Medulla oblongata (tissue), 1 donor: ENCODE data around the gene IL24.
"Not testable (repeated sequence)": the region's sequence is repeated elsewhere in the genome, so short reads cannot be mapped to it uniquely, and the experiment has no call there.

Source experiments
- DNase-seq: peaks from one replicate; pipeline ENCODE4 v3.0.0-alpha.2; 2015; ENCODE audit errors: extremely low spot score

The IL24 gene

DNA sequence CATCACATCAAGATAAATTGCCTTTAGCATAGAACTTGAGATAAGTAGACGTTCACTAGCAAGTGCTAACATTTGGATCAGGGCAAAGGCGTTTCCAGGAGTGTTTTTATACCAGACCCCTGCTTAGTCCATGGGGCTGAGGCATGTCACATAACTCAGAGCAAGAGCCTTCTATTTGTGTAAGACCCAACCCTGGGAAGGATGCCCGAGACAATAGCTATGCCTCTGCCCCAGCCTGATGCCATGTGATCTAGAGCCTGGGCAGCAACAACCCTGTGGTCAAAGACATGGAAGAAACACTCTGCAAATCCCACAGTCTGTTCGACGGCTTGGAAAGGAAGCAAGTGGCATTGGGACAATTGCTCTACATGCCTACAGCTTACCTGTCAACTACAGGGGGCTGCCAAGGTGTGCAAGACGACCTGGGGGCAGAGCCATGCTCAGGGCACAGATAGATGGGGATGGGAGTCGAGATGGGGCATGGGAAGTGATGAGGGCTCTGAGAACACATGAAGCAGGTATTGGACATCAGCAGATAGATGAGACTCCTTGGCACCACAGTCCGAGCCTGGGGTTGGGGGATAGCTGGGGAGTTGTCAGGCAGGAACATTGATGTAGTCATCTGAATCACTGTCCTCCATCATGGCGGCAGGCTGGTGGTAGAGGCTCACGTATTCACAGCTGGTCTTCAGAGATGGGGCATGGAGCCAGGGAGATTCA lies 7.3 kb downstream of the IL24 start:
- DNase-seq = no peak

DNA sequence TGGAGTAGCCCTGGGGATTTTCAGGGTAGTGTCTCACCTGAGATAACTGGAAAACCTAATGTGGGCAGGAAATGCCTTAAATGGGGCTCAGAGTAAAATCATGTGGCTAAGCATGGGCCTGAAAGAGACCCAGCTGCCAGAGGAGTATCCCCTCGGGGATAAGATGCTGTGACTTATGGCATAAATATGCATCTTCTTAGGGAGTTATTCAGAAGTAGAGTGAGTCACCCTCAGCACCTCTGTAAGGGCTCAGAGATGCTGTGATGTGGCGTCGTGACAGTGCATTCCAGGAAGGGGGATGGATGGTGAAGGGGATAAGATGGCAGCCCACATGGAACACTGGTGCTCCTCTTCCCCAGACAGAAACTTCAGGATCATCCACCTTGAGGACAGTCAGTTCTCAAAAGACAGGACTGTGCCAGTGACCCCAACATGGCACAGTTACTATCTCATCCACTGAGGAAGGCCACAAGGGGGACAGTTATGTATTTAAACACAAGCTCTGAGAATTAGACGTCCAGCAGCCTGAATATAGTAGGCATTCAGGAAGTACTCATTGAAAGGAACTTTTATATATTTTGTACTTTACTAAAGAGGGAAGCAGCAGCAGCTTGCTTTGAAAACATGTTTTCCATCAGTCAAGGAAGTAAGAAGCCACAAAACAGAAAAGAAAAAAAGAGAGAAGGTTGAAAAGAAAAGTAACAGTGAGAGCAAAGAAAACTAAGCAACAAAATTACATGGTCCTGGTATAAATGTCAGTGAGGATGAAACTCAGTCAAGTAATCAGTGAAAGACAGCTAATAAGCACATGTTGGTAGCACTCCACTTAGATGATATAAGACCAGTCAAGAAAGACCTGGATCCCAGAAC lies 8.3 kb downstream of the IL24 start:
- DNase-seq = no peak

DNA sequence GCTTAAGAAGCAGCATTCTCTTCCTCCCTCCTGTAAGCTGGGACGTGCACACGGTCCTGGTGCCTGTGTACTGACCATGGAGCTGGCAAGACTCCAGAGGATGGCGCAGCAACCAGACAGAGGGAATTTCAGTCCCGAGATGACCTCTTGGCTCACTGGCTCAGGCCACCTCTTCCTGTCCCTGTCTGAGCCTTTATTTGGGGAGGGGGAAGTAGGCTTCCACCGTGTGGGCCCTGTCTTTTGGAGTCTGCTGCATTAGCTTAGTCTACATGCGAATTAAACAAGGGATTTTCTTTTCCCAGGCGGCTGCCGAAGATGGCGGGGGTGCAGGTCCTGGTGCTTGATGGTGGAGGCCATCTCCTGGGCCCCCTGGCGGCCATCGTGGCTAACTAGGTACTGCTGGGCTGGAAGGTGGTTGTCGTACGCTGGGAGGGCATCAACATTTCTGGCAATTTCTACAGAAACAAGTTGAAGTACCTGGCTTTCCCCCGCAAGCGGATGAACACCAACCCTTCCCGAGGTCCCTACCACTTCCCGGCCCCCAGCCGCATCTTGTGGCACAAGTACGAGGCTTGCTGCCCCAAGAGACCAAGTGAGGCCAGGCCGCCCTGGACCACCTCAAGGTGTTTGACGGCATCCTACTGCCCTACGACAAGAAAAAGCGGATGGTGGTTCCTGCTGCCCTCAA lies 10.2 kb downstream of the IL24 start:
- no peak for DNase-seq

DNA sequence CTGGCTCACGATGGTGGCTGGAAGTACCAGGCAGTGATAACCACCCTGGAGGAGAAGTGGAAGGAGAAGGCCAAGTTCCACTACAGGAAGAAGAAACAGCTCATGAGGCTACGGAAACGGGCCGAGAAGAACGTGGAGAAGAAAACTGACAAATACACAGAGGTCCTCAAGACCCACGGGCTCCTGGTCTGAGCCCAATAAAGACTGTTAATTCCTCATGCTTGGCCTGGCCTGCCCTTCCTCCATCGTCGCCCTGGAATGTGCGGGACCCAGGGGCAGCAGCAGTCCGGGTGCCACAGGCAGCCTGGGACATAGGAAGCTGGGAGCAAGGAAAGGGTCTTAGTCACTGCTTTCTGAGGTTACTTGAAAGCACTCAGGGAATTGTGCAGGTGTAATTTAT lies 10.8 kb downstream of the IL24 start:
- DNase-seq = no peak

DNA sequence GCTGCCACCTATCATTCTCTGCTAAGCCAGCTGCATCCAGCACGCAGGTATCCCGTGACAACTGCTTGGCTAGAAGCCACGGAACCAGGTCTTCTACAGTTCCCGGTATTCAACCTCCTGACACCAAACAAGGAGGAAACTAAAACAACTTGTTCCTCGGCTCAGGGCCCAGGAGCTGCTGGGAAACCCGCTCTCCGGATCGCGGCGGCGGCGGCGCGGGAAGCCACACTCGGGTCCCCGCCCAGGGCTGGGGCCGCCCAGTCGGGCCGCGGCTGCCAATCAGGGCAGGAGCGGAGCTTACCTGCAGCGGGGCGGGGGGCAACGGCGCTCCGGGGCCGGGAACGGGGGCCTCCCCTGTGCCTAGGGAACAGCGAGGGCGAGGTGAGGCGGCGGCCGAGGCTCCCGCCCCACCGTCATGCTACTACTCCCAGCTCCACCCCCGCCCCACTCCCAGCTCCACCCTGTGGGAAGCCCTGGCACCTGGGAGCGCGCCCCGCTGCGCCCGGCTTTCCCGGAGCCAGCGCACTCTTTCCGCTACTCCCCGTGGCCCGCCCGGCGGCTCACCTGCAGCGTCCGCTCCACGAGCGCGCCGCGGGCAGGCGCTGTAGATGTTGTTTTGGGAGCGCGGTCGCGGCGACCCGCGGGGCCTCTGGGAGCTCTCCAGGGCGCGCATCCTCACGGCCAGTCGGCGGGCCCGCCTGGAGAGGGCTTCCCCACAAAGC lies 12.1 kb downstream of the IL24 start:
- DNase-seq = no peak

DNA sequence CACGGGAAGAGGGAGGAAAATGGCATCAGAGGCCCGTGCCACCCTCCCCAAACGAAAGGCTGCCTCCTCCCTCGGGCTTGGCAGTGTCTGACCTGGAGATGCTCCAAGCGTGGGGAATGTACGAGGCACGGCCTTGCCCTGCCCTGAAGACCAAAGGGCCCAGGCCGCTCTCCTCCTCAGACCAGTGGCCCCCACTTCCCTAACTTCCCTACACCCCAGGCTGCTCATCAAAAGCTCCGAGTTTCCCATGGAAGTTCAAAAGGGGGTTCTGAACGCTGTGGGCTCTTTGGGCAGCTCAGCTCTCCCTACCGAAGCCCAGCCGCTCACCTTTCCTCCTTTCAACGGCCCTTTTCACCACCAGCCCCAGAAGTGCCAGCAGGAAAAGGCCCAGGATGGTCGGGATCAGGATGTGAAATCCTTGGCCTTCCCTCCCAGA lies 12.7 kb downstream of the IL24 start:
- DNase-seq = no peak

DNA sequence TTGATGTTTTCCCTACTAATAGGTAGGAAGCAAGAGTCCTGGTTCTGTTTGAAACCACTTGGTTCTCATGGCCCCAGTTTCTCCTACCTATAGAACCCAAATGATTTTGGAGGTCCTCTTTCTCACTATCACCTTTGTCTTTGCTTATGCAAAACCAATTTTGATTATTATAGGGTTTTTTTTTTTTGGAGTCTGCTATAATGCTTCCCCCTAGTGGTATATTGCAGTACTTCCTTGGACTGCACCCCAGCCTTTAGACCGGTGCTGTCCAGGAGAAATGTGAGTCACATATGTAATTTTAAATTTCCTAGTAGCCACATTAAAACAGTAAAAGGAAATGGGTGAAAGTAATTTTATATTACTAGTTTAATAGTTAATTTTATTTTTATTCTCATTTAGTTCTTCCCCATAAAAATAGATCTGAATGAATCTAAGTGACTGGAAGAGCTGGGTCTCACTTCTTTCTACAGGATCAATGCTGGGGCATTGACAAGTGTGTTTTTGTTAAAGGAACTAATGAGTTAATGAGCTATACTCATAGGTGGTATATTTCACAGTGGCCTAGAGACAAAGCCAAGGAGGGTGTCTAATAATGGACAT lies 13.9 kb downstream of the IL24 start:
- DNase-seq = peak; percentile 55

DNA sequence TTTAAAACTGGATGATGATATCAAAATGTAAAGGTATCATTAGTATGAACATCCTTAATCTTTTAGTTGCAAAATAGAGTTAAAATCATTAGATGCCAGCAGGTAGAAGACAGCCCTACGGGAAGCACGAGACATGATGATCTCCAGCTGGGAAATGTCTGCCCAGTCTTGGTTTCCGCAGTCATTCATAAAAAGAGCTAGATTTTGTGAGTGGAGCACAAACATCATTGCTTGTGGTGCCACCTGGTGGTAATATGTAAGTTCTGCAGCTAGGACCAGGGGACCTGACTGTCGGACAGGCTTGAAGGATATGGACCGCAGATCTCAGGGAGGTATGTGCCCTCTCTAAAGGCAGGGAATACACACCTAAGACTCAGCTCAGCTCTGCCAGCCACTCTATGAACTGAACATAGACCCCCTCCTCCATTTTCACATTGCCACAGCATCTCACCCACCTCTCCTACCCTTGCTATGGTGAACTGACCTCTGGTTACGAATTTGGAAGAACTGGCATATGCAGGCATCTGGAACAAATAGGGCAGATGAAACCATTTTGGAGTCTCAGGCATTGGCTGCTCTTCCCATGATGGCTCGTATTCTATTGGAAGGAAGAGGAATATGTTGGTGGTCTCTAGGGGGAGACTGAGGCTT lies 15.3 kb downstream of the IL24 start:
- peak; percentile 93 for DNase-seq

DNA sequence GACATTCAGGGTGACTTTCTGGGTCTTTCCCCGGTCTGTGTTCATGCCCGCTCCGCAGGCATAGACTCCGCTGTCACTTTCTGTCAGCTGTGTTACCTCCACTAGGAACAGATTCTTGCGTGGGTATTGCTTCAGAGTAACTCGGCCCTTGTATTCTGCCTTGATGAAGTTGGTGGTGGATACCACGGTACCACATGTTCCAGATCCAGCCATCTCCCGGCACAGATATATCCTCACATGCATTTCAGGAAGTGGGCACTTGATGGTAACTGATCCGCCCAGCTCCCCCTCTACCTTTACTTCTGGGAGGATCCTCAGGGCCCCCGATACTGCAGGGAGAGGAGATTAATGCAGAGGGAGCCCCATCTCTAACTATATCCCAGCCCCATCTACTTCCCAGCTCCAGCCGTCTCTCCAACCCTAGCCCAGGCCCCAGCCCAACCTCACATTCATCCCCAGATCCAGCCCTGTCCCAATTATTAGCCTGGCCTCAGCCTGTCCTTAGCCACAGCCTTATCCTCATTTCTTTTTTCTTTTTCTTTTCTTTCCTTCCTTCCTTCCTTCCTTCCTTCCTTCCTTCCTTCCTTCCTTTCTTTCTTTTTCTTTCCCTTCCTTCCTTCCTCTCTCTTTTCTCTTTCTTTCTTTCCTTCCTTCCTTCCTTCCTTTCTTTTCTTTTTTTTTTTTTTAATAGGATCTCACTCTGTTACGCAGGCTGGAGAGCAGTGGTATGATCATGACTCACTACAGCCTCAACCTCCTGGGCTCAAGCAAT lies 16.7 kb downstream of the IL24 start:
- DNase-seq = no peak

DNA sequence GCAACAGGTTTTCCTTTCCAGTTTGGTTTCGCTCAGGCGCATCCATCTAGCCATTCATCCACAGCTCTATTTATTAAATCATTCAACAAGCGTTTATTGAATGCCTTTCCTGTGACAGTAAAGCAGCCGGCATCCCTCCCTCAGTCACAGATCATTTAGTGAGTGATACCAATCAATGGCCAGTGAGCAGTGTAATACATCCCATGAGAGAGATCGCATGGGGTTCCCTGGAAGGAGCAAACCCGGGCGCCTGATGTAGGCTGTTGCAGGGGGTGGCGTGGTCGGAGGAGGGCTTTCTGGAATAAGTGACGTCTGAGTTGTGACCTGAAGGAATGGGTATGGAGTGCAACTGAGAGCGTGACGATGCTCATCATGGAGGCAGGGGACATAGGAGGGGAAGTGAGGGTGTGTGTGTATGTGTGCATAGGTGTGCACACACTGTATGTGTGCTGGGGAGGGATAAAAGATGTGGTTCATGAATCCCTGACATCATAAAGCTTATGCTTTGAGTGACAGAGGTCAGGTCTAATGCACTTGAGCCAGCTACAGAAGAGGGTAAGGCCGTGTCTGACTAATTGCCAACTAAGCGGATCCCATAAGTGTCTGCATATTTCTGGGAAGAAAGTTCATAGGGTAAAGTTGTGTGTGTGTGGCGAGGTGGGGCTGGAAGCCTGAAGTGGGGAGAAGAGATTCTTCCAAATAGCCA lies 17.9 kb downstream of the IL24 start:
- no peak for DNase-seq

DNA sequence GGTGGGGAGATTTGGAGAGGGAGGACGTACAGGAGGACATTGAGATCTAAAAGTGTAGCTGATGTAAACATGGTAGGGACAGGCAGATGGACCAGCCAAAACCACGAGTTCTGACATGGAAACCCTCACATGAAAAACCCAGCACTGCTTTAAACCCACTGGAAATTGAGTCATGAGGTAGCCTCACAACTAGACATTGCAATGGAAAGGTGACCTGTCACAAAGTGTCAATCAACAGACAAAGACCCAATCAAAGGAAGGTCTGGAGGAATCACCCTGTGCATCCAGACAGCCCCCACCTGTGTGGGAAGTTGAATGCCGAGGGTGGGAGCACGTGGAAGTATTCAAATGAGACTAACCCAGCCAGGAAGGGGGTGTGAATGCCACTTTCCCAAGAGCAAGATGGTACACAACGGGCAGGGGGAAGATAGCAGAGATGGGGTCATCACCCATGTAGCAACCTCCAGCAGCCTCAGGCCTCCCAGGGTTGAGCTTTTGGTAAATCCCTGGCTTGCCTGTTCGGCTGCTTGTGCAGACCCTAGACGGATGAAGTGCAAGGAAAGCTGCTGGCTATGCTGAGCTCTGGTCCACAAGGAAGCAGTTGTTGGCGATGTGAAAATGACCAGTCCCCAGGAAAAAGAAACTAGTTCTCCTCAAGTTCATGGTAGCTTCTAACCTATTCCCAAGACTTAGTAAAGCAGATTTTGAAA lies 18.9 kb downstream of the IL24 start:
- no peak for DNase-seq

DNA sequence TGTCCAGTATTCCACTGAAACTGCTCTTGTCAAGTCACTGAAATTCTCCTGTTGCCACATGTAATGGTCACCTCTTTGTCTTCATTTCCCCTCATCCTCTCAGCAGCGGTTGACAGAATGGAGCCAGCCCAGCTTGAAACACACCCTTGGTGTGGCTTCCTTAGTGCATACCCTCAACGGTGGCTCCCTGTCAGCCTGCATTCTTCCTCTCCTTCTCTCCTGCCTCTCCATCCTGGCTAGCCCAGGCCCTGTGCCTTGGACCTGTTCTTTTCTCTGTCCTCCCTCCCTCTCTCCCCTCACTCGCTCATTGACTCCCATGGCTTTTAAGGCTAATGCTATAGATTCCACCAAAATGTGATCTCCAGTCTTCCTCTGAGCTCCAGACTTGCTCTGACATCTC lies 20.8 kb downstream of the IL24 start:
- DNase-seq = no peak

DNA sequence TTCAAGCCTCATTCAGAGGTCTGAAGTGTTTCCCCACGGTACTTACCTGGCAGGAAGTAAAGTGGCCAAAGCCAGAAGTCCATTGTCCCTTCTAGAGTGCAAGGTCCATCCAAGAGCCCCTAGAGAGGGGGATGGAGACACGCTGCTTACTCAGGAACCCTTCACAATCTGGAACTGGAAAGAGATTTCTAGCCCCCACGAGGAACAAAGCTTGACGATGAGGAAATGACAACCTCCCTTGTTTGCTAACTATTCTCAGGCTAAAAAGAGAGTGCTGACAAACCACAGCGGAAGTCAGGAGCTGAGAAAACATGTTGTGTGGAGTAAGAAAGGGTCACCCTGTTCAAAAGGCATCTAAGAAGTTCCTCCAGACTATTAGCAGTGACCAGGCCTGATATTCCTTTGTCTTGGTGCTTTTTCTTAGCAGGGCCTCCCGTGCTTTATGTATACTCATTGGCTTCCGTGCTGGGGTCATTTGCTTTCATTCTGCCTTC lies 24.6 kb downstream of the IL24 start, which contains the start of gene FCMR:
Gene FCMR (minus strand): TSS at position 170 of the 494 bp plus-strand sequence. CDS start 87 bp downstream, at position 83.
- DNase-seq = peak; percentile 87

DNA sequence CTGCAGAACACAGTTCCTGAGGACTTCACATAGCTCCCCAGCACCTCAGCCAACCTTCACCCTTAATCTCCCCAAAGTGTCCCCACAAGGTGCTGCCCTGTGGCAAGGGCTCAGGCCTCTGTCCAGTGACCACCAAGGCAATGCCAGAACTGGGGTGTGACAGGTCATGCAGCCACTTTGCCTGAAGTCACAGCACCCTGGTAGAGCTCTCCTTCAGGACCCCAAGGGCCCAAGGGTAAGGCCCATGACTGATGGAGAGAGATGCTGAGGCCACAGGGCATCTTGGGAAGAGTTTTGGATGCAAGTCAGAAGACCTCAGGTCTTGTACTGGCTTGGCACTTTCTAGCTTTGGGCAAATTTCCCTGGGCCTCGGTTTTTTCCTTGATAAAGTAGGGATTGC lies 25.3 kb downstream of the IL24 start:
- DNase-seq = no peak

DNA sequence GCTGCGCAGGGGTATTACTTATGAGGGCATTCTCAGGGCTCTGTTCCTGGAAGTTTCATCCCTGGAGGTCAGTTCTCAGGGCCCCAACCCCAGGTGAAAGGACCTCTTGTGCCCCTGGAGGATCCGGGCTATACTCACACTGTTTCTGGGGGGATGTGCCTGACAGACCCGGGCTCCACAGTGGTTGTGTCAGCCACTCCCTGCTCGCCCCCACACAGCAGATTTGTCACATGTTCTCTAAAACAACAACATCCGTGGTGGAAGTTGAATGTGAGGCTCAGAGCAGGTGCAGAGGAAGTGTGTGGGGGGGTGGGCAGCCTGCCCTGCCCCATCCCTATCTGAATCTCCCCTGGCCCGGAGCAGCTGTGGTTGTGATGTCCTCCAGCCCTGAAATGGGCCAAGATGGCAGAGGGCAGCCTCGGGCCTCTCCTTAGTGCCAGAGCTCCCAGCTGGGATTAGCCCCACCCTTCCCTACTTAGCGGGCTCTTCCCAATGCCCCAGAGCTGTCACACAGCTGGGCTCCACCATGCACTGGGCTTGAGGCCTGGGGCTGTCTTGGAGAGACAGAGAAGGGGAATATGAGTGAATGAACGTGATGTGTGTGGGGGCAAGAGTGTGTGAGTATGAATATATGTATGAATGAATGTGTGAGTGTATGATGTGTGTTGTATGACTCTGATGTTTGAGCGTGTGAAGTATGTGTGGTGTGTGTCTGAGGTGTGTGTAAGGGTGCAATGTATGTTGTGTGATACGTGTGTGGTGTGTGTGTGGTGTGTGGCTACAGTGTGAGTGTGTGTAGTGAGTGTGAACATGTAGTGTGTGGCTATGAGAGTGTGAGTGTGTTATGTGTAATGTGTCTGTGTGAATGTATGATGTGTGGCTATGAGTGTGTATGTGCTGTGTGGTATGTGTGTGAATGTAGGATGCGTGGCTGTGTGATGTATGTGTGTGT lies 26.0 kb downstream of the IL24 start:
- DNase-seq = peak; percentile 17

DNA sequence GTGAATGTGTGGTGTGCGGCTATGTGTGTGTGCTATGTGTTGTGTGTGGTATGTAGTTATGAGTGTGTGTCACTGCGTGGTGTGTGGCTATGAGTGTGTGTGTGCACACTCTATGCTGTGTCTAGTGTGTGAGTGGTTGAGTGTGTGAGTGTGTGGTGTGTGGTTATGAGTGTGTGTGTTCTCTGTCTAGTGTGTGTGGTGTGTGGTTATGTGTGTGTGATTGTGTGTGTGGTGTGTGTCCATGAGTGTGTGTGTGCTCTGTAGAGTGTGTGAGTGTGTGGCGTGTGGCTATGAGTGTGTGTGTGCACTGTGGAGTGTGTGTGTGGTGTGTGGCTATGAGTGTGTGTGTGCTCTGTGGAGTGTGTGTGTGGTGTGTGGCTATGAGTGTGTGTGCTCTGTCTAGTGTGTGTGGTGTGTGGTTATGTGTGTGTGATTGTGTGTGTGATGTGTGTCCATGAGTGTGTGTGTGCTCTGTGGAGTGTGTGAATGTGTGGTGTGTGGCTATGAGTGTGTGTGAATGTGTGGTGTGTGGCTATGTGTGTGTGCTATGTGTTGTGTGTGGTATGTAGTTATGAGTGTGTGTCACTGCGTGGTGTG lies 26.8 kb downstream of the IL24 start:
- not testable (repeated sequence) for DNase-seq

DNA sequence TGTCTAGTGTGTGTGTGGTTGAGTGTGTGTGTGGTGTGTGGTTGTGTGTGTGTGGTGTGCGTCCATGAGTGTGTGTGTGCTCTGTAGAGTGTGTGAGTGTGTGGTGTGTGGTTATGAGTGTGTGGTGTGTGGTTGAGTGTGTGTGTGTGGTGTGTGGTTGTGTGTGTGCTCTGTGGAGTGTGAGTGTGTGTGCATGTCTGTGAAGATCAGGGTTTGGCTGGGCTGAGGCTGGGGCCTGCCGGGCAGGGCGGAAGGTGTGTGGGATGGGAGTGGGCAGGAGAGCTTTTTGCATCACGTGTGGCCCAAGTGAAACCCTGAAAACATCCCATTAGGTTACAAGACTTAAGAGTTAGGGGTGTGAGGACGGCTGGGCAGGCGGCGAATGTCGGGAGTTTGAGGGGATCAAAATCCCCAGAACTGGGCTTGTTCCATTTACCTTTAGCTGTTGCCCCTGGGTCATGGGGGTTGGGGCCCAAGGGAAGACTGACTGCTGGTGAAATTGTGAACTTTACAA lies 27.4 kb downstream of the IL24 start:
- DNase-seq = no peak
